T follicular helper cell (primary cell): ENCODE data around the gene CSF3R.
A peak's percentile ranks its signal among the peaks of the same experiment; 100 is the strongest.

Experiments
- DNase-seq: peaks from one replicate; pipeline ENCODE4 v3.0.0-alpha.2; 2020; ENCODE audit warnings: low read depth

The CSF3R gene

DNA sequence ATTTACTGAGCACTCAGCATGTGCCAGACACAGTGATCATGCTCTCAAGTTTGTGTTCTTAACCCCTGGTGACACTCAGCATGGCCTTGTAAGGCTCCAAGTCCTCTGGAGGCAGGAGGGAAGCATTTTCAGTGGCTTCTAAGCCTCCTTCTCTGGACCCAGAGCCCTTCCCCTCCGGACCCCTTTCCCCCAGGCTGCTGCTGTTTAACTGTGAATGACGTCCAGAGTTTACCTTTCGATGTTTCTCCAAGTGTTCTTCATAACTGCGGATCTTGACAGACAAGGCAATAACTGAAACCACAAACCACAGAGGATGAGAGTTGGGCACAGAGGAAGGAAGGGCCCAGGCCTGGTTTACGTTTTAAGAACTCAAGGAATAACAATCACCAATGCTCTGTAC is 25.0 kb downstream of the CSF3R start:
- no peak for DNase-seq

GRCh38 chr1:36456391-36456928 is 26.3 kb downstream of the CSF3R start:
- no peak for DNase-seq

GRCh38 chr1:36455386-36455785 is 27.3 kb downstream of the CSF3R start:
- no peak for DNase-seq

GRCh38 chr1:36453600-36454388 is 28.9 kb downstream of the CSF3R start:
- DNase-seq = no peak

DNA sequence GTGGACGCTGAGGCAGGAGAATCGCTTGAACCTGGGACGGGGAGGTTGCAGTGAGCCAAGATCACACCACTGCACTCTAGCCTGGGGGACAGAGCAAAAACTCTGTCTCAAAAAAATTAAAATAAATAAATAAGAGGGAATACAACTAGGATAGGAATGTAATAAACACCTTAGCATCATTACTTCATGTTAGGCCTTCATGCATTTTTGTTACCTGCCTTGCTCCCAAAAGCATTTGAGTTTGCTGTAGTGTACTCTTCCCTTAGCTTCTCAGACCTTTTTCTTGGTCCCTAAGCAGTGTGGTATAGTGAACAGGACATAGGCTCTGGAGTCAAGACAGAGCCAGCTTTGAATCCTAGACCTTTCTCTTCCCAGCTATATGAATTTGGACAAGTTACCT is 29.7 kb downstream of the CSF3R start:
- DNase-seq = no peak

DNA sequence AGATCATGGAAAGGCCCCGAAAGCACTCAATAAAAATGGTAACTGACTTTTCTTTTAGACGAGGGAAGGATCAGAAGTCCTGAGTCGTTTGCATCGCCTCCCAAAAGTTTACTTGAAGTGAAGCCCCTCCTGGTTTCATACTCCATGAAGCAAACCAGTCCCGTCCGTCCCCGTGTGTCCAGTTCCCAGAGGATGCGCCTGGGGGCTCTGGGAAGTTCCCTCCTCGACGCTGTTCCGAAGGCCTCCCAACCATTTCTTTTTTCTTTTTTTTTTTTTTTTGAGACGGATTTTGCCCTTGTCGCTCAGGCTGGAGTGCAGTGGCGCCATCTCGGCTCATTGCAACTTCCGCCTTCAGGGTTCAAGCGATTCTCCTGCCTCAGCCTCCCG is 31.8 kb downstream of the CSF3R start:
- no peak for DNase-seq

DNA sequence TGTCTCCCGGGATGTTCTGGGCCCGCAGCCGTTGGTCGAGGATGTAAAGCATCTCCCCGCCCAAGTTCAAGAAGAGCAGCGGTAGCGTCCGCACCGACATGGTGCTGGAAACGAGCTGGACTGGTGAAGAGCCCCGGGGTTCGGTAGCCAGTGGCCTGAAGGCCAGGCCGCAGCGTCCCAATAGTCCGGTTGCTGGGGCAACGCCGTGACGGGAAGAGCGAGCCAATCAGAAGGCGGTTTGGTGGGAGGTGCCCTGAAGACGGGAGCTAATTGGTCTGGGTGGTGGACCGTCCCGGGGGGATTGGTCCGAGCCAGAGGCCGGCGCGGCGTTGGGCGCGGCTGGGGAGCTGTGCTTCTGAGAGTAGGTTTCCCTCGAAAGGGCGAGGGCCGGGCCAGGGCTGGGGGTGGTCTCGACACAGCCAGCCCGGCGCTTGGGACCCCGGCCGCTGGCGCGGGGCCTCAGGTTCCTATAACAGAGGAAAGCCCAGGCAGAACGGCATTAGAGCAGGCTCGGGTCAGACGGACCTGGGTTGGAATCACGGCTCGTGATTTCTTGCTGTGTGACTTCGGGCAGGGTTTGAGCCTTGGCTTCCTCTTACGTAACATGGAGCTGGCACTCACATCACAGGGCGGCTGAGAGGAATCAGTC is 32.3 kb downstream of the CSF3R start, which contains the start of gene OSCP1:
Gene OSCP1, minus strand, starts transcription at position 182 of the 649 bp plus-strand sequence. Its CDS starts 82 bp downstream, at position 100.
- peak; percentile 75 for DNase-seq

GRCh38 chr1:36448530-36449056 is 34.1 kb downstream of the CSF3R start:
- no peak for DNase-seq

- DNase-seq = no peak
These were observed 35.3 kb downstream of the CSF3R start for GRCh38 chr1:36447450-36447849.

- DNase-seq = no peak
These were observed 36.0 kb downstream of the CSF3R start for GRCh38 chr1:36446746-36447145.

DNA sequence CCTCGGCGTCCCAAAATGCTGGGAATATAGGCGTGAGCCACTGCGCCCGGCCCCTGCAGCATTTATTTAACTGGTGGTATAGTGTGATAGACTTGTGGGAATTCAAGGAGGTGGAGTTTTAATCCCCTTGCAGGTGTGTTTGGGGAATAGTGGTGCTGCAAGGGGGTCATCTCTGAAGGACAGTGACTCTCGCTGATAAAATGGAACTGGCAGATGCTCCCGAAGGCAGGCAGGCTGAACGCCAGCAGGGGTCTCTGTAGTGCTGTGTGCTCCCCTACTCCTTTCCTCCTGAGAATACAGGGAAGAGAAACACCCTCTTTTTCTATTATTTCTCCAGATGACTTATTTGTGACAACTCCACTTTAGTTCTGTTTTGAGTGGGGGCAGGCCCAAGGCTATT is 36.4 kb downstream of the CSF3R start:
- no peak for DNase-seq

DNA sequence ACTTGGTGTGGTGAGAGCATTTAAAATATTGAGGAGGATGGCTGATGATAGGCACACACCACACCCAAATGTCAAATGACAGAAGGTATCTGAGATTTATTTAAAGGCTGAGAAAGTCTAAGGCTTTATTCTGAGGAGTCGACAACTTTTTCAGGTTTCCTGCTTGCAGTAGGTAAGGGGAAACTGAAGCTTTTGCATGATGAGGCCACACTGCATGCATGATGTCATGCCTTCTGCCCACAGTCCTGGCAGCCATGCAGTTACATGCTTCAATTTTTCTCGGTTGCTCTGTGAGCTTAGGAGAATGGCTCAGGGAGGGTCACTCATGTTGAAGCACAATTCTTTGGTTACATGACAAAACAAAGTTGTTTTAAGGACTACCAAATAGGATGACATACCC is 39.4 kb downstream of the CSF3R start:
- no peak for DNase-seq

- DNase-seq = no peak
These were observed 40.4 kb downstream of the CSF3R start for GRCh38 chr1:36442337-36442736.

GRCh38 chr1:36440646-36441045 is 42.1 kb downstream of the CSF3R start:
- DNase-seq = no peak

- DNase-seq = no peak
These were observed 42.7 kb downstream of the CSF3R start for GRCh38 chr1:36440044-36440443.

- DNase-seq = no peak
These were observed 44.0 kb downstream of the CSF3R start for GRCh38 chr1:36438715-36439114.

- no peak for DNase-seq
These were observed 45.9 kb downstream of the CSF3R start for GRCh38 chr1:36436821-36437220.

- no peak for DNase-seq
These were observed 49.6 kb downstream of the CSF3R start for GRCh38 chr1:36433102-36433501.

GRCh38 chr1:36432616-36433015 is 50.1 kb downstream of the CSF3R start:
- DNase-seq = no peak

GRCh38 chr1:36425791-36426190 is 56.9 kb downstream of the CSF3R start:
- DNase-seq = no peak

DNA sequence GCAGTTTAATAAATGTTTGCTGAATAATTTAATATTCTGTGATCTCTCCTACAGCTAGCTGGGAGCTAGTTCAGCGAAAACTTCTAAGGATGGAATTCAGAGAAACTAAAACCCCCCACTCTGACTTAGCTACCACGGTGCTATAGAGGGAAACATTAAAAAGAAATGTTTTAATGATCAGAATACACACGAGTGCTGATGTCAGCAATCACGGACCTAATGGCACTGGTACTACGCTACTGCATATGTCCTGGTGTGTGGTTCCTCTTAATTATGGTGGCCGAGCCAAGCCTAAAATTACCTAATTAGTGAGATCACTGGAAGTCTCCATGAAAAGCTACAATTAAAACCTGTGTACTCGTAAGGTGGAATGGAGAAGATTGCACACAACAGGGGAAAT is 61.1 kb downstream of the CSF3R start:
- DNase-seq = no peak

GRCh38 chr1:36420836-36421317 is 61.8 kb downstream of the CSF3R start:
- DNase-seq = peak; percentile 85

DNA sequence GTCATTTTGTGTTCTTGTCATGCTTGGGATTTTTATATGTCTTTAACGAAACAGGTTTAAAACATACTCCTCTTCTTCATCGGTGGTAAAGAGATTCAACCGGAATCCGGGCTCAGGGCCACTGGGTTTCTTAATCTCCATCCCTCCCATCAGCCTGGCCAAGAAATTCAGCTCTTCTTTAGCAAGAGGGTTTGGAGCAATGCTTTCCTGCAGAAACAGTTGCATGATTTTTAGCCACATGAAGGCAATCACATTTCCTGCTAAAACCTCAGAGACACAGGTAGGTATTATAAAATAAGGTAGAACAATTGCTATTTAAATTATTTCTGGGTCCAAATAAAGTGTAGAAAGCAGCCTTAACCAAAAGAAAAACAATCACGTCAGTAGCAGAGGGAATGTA is 62.3 kb downstream of the CSF3R start:
- no peak for DNase-seq
